Measurements from ENCODE around the gene PNMA6E.

PNMA6E gene

DNA sequence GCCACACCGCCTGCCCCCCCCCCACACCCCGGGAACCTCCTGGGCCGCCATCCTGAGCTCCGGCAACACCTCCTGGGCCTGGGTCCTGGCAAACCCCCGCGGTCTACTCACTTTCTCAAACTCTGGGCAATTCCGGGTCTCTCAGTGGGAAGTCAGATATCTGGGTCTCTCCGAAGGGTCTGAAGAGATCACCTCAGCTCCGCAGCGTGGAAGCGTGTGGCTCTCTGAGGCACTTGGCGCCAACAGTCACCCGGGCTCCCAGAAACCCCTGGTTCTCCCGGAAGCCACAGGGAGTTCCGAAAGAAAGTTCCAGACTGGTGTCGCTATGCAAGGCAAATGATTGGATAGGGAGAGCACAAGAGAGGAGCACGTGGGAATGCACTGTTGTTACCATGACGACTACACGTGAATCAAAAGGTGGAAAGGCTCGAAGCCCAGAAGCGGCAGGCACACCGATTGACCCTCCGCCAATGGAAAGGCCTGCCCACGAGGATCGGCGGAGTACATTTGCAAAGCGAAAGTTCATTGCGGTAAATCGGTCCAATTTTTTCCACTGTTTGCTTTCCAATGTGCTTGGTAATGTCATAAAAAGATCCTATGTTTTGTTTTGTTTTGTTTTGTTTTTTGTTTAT is at the start of gene PNMA6E:
Gene PNMA6E, minus strand, starts transcription at position 218 of the 632 bp plus-strand sequence. CDS start 2,501 bp downstream, outside the sequence.
- H3K27ac ChIP-seq, result no peak within 1 kb of the TSS
- TF ChIP-seq CTCF (IDR thresholded peaks at IDR 0.05) (no peak), ZFX (IDR thresholded peaks at IDR 0.05; ENCODE audit: borderline replicate concordance) (no peak)

DNA sequence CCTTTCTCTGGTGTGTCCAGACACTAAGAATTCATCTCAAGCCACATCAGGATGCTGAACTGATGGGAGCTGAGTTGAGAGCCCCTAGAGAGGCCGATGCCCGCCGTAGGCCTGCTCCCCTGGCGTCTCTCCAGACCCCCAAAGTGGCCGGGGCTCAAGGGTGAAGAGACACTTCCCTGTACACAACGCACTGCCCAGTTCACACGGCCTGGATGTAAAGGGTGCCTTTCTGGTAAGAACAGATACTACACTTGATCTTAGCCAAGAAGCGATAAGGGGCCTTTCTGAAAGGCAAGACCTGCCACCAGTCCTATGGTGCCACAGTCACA is 49.8 kb upstream of the PNMA6E start:
- no peak for TF ChIP-seq ZFX (IDR thresholded peaks at IDR 0.05; ENCODE audit: borderline replicate concordance)
- no peak for TF ChIP-seq CTCF (IDR thresholded peaks at IDR 0.05)

GRCh38 chrX:153450114-153450948 is 49.2 kb upstream of the PNMA6E start:
- H3K27ac ChIP-seq, result no peak overlapping the region
- TF ChIP-seq CTCF (IDR thresholded peaks at IDR 0.05), result no peak

More for the DNA sequence above, 49.8 kb upstream of the PNMA6E start:
- H3K27ac ChIP-seq, result no peak overlapping the region

DNA sequence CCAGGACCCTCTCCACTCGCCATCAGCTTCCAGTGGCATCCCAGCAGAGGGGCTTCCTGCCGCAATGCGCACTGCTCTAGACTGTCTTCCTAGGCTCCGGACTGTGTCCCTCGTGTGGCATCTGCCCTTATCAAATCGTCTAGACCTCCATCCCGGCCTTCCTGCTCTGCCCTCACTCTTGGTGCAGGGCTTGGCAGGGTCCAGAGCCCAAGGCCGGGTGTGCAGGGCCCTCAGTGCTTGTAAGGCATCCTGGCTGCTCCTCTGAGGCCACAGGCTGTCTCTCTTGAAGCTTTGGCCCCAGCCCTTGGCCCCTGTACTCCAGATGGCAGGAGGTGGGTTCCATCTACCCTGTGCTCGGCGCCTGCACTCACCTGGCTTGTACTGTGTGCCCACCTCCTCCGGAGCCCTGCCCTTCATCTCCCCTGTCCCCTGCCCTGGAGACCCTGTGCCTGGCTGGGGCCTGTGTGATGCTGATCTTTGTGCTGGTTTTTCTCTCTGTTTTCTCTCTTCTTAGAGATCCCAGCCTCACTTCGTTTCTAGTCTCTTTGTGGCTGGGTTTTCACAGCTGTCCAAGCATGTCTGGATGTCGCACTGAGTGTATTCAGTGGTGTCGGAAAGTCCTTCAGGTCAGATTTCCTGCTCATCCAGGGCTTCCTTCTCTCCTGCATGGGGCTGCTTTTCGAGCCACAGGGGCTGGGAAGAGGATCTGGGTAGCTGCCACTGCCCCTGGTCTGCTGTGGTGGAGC is 48.4 kb upstream of the PNMA6E start:
- no peak overlapping the region for H3K27ac ChIP-seq
- TF ChIP-seq CTCF (IDR thresholded peaks at IDR 0.05) (no peak), ZFX (IDR thresholded peaks at IDR 0.05; ENCODE audit: borderline replicate concordance) (no peak)

GRCh38 chrX:153448556-153449367 is 47.6 kb upstream of the PNMA6E start:
- H3K27ac ChIP-seq, result no peak overlapping the region
- no peak for TF ChIP-seq CTCF (IDR thresholded peaks at IDR 0.05)
- no peak for TF ChIP-seq ZFX (IDR thresholded peaks at IDR 0.05; ENCODE audit: borderline replicate concordance)

GRCh38 chrX:153447581-153447960 is 46.4 kb upstream of the PNMA6E start:
- no peak overlapping the region for H3K27ac ChIP-seq
- TF ChIP-seq ZFX (IDR thresholded peaks at IDR 0.05; ENCODE audit: borderline replicate concordance) (no peak), CTCF (IDR thresholded peaks at IDR 0.05) (no peak)

Data from 22Rv1 (cell line).